Endodermal cell (in vitro differentiated cells): Measurements from ENCODE around the gene RRAD. TPM values are rescaled to one million over a fixed set of nuclear protein-coding genes. Genes with fewer than 3 reads are reported as not detected.

Source experiments
- DNase-seq: peaks from one replicate; pipeline ENCODE4 v3.0.0-alpha.2; 2017
- H3K27ac ChIP-seq: 2 replicates; pipeline ENCODE4 v1.5.1; 2013; ENCODE audit warnings: mild to moderate bottlenecking, low read depth, low read length, moderate library complexity
- H3K27me3 ChIP-seq: 2 replicates; pipeline ENCODE4 v1.6.1; 2013; ENCODE audit warnings: mild to moderate bottlenecking, low read length, moderate library complexity; ENCODE audit not compliant: insufficient read depth, control insufficient read depth, poor library complexity, severe bottlenecking
- H3K36me3 ChIP-seq: 2 replicates; pipeline ENCODE4 v1.7.0; 2013; ENCODE audit warnings: mild to moderate bottlenecking, low read length, moderate library complexity; ENCODE audit not compliant: control insufficient read depth, insufficient read depth
- H3K4me1 ChIP-seq: one replicate; pipeline ENCODE4 v1.7.0; 2013; ENCODE audit warnings: low read length; ENCODE audit not compliant: control insufficient read depth, insufficient read depth
- H3K4me3 ChIP-seq: 2 replicates; pipeline ENCODE4 v1.5.1; 2013; ENCODE audit warnings: mild to moderate bottlenecking, low read length, moderate library complexity
- H3K9ac ChIP-seq: 2 replicates; pipeline ENCODE4 v1.6.1; 2013; ENCODE audit warnings: mild to moderate bottlenecking, low read length, moderate library complexity; ENCODE audit not compliant: poor library complexity, severe bottlenecking; ENCODE audit errors: extremely low read depth
- H3K9me3 ChIP-seq: 2 replicates; pipeline ENCODE4 v1.6.1; 2013; ENCODE audit warnings: mild to moderate bottlenecking, low read length, moderate library complexity; ENCODE audit not compliant: control insufficient read depth
- H3K27ac Mint-ChIP-seq: 2 replicates; pipeline ENCODE4 v1.8.0; 2020; ENCODE audit warnings: mixed read lengths
- H3K27me3 Mint-ChIP-seq: 2 replicates; pipeline ENCODE4 v1.8.0; 2021; ENCODE audit warnings: mild to moderate bottlenecking, mixed read lengths; ENCODE audit not compliant: insufficient read depth
- H3K36me3 Mint-ChIP-seq: 2 replicates; pipeline ENCODE4 v1.8.0; 2020; ENCODE audit warnings: low read depth, mixed read lengths
- H3K4me1 Mint-ChIP-seq: 2 replicates; pipeline ENCODE4 v1.8.0; 2020; ENCODE audit warnings: mixed read lengths
- H3K4me3 Mint-ChIP-seq: 2 replicates; pipeline ENCODE4 v1.8.0; 2020; ENCODE audit warnings: mild to moderate bottlenecking, moderate library complexity, mixed read lengths
- H3K9me3 Mint-ChIP-seq: 2 replicates; pipeline ENCODE4 v1.8.0; 2020; ENCODE audit warnings: mild to moderate bottlenecking, mixed read lengths
- WGBS, 2 experiments: methylation state at CpG; one replicate each; pipeline versions ENCODE4 v1.1.5 to v1.1.7; 2013; ENCODE audit warnings: missing lambda C conversion rate in 2 of 2, mixed read lengths in 1 of 2; ENCODE audit not compliant: insufficient coverage in 1 of 2, insufficient read length in 1 of 2; 5-methylcytosine and 5-hydroxymethylcytosine counted together
- total RNA-seq, 2 donors: library from RNA; stranded (reverse); fragmentation: NEBNext Ultra II Directional in 1 of 2; extraction: Animal tissue kit (Norgen Biotek cat#: 25700) in 1 of 2; gene quantifications; 2 replicates in 1 of 2; 3 replicates in 1 of 2; pipeline ENCODE4 v1.2.1, GENCODE V29; 2021
- TF ChIP-seq, protein P1 (sequence below): fragments of 200-600 bp; sonication (generic); conservative IDR thresholded peaks from 2 replicates; pipeline ENCODE4 v1.5.0; 2021; ENCODE audit warnings: antibody characterized with exemption, mild to moderate bottlenecking

RRAD gene
- total RNA-seq, 2 donors from 2014 or later: 0.55 TPM; not detected in 1

DNA sequence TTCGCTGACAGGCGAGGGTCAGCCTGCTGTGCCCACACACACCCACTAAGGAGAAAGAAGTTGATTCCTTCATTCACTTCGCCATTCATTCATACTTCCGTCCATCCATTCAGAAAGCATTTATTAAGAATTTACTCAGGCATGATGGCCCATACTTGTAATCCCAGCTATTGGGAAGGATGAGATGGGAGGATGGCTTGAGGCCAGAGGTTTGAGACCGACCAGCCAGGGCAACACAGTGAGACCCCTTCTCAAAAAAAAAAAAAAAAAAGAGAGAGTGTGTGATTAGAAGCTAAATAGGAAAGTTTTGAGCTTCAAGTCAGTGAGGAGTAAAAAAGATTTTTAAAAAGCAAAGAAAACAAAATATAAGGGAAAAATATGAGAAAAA is 18.7 kb upstream of the RRAD start:
- H3K9me3 ChIP-seq: no peaks in the 10 kb centered on the region
- no peak overlapping the region for H3K27ac ChIP-seq
- TF ChIP-seq, protein P1, sequence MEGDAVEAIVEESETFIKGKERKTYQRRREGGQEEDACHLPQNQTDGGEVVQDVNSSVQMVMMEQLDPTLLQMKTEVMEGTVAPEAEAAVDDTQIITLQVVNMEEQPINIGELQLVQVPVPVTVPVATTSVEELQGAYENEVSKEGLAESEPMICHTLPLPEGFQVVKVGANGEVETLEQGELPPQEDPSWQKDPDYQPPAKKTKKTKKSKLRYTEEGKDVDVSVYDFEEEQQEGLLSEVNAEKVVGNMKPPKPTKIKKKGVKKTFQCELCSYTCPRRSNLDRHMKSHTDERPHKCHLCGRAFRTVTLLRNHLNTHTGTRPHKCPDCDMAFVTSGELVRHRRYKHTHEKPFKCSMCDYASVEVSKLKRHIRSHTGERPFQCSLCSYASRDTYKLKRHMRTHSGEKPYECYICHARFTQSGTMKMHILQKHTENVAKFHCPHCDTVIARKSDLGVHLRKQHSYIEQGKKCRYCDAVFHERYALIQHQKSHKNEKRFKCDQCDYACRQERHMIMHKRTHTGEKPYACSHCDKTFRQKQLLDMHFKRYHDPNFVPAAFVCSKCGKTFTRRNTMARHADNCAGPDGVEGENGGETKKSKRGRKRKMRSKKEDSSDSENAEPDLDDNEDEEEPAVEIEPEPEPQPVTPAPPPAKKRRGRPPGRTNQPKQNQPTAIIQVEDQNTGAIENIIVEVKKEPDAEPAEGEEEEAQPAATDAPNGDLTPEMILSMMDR: no peak
- H3K27me3 ChIP-seq: peaks cover 19% of the 10 kb centered on the region
- Mint-ChIP-seq H3K4me1 (no peaks in the 10 kb centered on the region), H3K36me3 (peaks cover 23% of the 10 kb centered on the region), H3K27ac (no peak overlapping the region), H3K27me3 (peaks cover 9% of the 10 kb centered on the region), H3K9me3 (no peaks in the 10 kb centered on the region), H3K4me3 (no peak overlapping the region)
- H3K9ac ChIP-seq: no peak overlapping the region
- no peak for DNase-seq
- H3K36me3 ChIP-seq: peaks cover 25% of the 10 kb centered on the region
- H3K4me3 ChIP-seq: no peak overlapping the region
- WGBS, 2 experiments: 100% methylated on average over 3 of the region's 5 CpGs; no CpG with 5 or more reads in 1 of the 2 experiments
- no peaks in the 10 kb centered on the region for H3K4me1 ChIP-seq

- Mint-ChIP-seq H3K27ac (no peak overlapping the region), H3K9me3 (no peaks in the 10 kb centered on the region), H3K27me3 (peaks cover 6% of the 10 kb centered on the region), H3K4me3 (no peak overlapping the region), H3K4me1 (no peaks in the 10 kb centered on the region), H3K36me3 (peaks cover 23% of the 10 kb centered on the region)
- no peaks in the 10 kb centered on the region for H3K4me1 ChIP-seq
- H3K9me3 ChIP-seq: no peaks in the 10 kb centered on the region
- H3K27me3 ChIP-seq: peaks cover 14% of the 10 kb centered on the region
- 95 to 100% methylated on average over 10 to 15 of the region's 15 CpGs for WGBS, 2 experiments
- TF ChIP-seq, protein P1: no peak
- H3K36me3 ChIP-seq: peaks cover 26% of the 10 kb centered on the region
- DNase-seq: no peak
- H3K27ac ChIP-seq: no peak overlapping the region
- H3K9ac ChIP-seq: no peak overlapping the region
- H3K4me3 ChIP-seq: no peak overlapping the region
Measured at GRCh38 chr16:66943426-66944053, 18.2 kb upstream of the RRAD start.

DNA sequence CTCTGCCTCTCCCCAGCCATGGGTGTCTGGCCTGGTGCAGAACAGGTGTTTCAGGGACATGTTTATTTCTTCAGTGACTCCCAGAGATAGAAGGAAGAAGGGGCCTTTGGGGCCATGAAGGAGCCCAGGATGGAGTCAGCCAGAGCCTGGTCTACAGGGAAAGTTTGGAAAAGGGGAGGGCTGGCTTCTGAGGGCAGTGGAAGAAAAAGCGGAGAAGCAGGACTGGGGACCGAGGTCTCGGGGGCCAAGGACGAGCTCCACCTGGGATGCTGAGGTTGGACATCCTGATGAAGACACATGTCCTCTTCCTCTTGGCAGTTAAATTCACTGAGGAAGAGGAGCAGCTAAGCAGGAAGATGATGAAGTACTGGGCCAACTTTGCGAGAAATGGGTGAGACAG is 17.6 kb upstream of the RRAD start:
- no peaks in the 10 kb centered on the region for H3K4me1 Mint-ChIP-seq
- H3K27me3 ChIP-seq: peaks cover 8% of the 10 kb centered on the region
- 94 to 100% methylated on average over 5 of the region's 5 CpGs for WGBS, 2 experiments
- peaks cover 26% of the 10 kb centered on the region for H3K36me3 ChIP-seq
- H3K27me3 Mint-ChIP-seq: peaks cover under 1% of the 10 kb centered on the region
- TF ChIP-seq, protein P1: no peak
- DNase-seq: no peak
- H3K4me3 ChIP-seq: no peak overlapping the region
- no peak overlapping the region for H3K27ac ChIP-seq
- no peaks in the 10 kb centered on the region for H3K9me3 Mint-ChIP-seq
- no peaks in the 10 kb centered on the region for H3K9me3 ChIP-seq
- no peak overlapping the region for H3K27ac Mint-ChIP-seq
- H3K4me1 ChIP-seq: no peaks in the 10 kb centered on the region
- H3K9ac ChIP-seq: no peak overlapping the region
- H3K36me3 Mint-ChIP-seq: peaks cover 23% of the 10 kb centered on the region
- H3K4me3 Mint-ChIP-seq: no peak overlapping the region
